Parathyroid adenoma (tissue), 2 donors: Measurements from ENCODE around the gene TTR.
A peak's percentile ranks its signal among the peaks of the same experiment; 100 is the strongest.

Source experiments
- H2AFZ ChIP-seq: fragments of 300-600 bp; sonication (generic); one replicate; pipeline ENCODE4 v1.7.0; 2017; ENCODE audit warnings: antibody characterized with exemption, mild to moderate bottlenecking
- H3K27ac ChIP-seq: fragments of 300-600 bp; sonication (generic); one replicate; pipeline ENCODE4 v1.7.0; 2017
- H3K27me3 ChIP-seq: fragments of 300-600 bp; sonication (generic); one replicate; pipeline ENCODE4 v1.7.0; 2017; ENCODE audit warnings: low read length; ENCODE audit not compliant: control insufficient read depth, insufficient read depth
- H3K36me3 ChIP-seq: fragments of 300-600 bp; sonication (generic); one replicate; pipeline ENCODE4 v1.7.0; 2017; ENCODE audit warnings: low read length; ENCODE audit not compliant: control insufficient read depth, insufficient read depth
- H3K4me1 ChIP-seq: fragments of 300-600 bp; sonication (generic); one replicate; pipeline ENCODE4 v1.7.0; 2017; ENCODE audit warnings: control low read depth
- H3K4me2 ChIP-seq: fragments of 300-600 bp; sonication (generic); one replicate; pipeline ENCODE4 v1.7.0; 2017; ENCODE audit warnings: low read length
- H3K4me3 ChIP-seq: fragments of 300-600 bp; sonication (generic); one replicate; pipeline ENCODE4 v1.7.0; 2017; ENCODE audit warnings: low read depth, low read length
- H3K79me2 ChIP-seq: fragments of 300-600 bp; sonication (generic); one replicate; pipeline ENCODE4 v1.7.0; 2017; ENCODE audit warnings: control low read depth
- H3K9ac ChIP-seq: fragments of 300-600 bp; sonication (generic); one replicate; pipeline ENCODE4 v1.7.0; 2017; ENCODE audit warnings: mild to moderate bottlenecking
- H3K9me3 ChIP-seq: fragments of 300-600 bp; sonication (generic); one replicate; pipeline ENCODE4 v1.7.0; 2017; ENCODE audit warnings: low read length; ENCODE audit not compliant: control insufficient read depth
- TF ChIP-seq, protein P1 (sequence below): fragments of 300-600 bp; sonication (generic); IDR thresholded peaks from one replicate; pipeline ENCODE4 v1.7.0; 2017; ENCODE audit warnings: antibody characterized with exemption, mild to moderate bottlenecking
- donor health status: primary hyperparathyroidism.

The TTR gene

DNA sequence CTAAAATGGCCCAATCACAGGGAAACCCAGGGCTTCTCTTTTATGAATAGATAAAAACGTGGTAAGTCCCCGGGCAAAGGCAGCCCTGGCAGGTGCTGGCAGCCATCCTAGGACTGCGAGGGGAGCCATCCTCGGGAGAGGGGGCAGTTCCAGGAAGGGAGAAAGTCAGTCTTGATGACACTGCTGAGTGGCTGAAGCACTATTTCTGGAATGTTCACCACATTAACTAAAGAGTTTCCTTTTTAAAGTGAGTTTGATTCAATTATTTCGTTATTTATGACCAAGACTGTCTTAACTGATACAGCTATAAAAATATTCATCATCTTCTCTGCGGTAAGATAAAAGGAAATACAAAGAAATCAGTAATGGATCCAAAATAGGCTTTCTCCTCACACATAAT lies 20.4 kb downstream of the TTR start:
- Histone ChIP-seq H3K4me2 (no peak overlapping the region), H3K27me3 (no peaks in the 10 kb centered on the region), H2AFZ (peak overlapping the region; percentile 82), H3K9ac (no peak overlapping the region), H3K79me2 (no peaks in the 10 kb centered on the region), H3K27ac (peak overlapping the region; percentile 84), H3K4me1 (peaks cover 29% of the 10 kb centered on the region), H3K9me3 (no peaks in the 10 kb centered on the region), H3K36me3 (no peaks in the 10 kb centered on the region), H3K4me3 (no peak overlapping the region)
- TF ChIP-seq, protein P1, sequence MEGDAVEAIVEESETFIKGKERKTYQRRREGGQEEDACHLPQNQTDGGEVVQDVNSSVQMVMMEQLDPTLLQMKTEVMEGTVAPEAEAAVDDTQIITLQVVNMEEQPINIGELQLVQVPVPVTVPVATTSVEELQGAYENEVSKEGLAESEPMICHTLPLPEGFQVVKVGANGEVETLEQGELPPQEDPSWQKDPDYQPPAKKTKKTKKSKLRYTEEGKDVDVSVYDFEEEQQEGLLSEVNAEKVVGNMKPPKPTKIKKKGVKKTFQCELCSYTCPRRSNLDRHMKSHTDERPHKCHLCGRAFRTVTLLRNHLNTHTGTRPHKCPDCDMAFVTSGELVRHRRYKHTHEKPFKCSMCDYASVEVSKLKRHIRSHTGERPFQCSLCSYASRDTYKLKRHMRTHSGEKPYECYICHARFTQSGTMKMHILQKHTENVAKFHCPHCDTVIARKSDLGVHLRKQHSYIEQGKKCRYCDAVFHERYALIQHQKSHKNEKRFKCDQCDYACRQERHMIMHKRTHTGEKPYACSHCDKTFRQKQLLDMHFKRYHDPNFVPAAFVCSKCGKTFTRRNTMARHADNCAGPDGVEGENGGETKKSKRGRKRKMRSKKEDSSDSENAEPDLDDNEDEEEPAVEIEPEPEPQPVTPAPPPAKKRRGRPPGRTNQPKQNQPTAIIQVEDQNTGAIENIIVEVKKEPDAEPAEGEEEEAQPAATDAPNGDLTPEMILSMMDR: no peak

DNA sequence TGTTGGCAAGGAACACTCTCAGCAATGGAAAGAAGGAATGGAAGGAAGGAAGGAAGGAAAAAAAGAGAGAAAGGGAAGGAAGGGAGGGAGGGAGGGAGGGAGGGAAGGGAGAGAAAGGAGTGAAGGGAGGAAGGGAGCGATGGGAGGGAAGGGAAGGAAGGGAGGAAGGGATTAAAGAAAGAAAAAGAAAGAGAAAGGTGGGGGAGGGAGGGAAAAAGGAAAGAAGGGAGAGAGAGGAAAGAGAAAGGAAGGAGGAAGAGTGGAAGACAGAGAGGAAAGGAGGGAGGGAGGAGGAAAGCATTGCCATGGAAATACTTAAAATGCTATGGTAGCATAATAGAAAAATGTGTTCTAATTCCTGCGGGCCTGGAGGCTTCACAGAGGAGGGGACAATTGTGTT lies 22.4 kb downstream of the TTR start:
- Histone ChIP-seq H3K27me3 (no peaks in the 10 kb centered on the region), H2AFZ (peak overlapping the region; percentile 46), H3K4me1 (peaks cover 29% of the 10 kb centered on the region), H3K27ac (no peak overlapping the region), H3K36me3 (no peaks in the 10 kb centered on the region), H3K9ac (no peak overlapping the region), H3K9me3 (no peaks in the 10 kb centered on the region), H3K4me3 (no peak overlapping the region), H3K79me2 (no peaks in the 10 kb centered on the region), H3K4me2 (no peak overlapping the region)
- TF ChIP-seq, protein P1: no peak

DNA sequence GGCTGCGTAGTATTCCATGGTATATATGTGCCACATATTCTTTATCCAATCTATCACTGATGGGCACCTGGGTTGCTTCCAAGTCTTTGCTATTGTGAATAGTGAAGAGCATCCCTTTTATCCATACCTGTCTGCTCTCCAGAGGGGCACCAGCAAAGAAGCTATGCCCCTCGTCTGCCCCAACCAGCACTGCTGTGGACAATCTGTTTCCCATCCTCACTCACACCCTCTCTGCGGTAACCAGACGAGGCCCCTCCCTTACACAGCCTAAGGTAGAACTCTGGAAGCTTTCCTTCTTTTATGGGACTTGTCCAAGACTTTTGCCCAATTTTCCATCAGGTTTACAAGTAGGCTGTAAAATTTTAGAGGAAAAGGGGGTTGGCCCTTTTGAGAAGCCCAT lies 24.9 kb downstream of the TTR start:
- H3K9ac ChIP-seq: no peak overlapping the region
- H3K4me2 ChIP-seq: no peak overlapping the region
- no peaks in the 10 kb centered on the region for H3K79me2 ChIP-seq
- no peak overlapping the region for H3K27ac ChIP-seq
- no peak overlapping the region for H2AFZ ChIP-seq
- H3K4me3 ChIP-seq: no peak overlapping the region
- H3K9me3 ChIP-seq: no peaks in the 10 kb centered on the region
- TF ChIP-seq, protein P1: no peak
- peaks cover 6% of the 10 kb centered on the region for H3K4me1 ChIP-seq
- no peaks in the 10 kb centered on the region for H3K27me3 ChIP-seq
- H3K36me3 ChIP-seq: no peaks in the 10 kb centered on the region

DNA sequence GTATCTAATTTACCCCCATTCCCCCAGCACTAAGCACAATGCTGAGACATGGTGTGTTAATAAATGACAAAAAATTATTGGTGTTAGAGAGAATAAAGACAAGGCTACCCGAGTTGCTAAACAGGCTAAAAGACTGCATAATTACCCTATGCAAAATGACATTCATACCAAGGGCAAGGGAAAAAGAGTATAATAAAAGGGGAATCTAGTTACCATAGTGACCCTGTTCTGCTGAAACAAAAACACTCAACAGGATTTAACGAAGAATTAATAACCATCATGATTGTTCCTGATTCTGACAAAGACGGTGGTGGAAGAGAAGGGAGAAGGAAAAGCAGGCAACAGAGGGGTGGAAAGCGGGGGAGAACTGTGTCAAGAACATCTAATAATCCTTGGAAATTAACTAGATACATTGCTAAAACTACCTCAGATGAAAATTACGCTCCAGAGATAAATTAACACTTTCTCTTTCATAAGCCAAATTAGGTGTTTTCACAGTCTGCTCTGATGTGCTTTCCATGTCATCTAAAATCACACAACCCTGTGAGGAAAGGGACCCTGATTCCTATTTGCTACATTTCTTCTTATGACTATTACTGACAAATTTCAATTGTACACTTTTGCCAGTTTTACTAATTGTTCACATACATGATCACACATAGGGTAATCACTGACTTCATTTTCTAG lies 25.5 kb downstream of the TTR start:
- Histone ChIP-seq H2AFZ (no peak overlapping the region), H3K4me1 (no peaks in the 10 kb centered on the region), H3K4me2 (no peak overlapping the region), H3K9me3 (no peaks in the 10 kb centered on the region), H3K27ac (no peak overlapping the region), H3K79me2 (no peaks in the 10 kb centered on the region), H3K27me3 (no peaks in the 10 kb centered on the region), H3K9ac (no peak overlapping the region), H3K36me3 (no peaks in the 10 kb centered on the region), H3K4me3 (no peak overlapping the region)
- TF ChIP-seq, protein P1: no peak

DNA sequence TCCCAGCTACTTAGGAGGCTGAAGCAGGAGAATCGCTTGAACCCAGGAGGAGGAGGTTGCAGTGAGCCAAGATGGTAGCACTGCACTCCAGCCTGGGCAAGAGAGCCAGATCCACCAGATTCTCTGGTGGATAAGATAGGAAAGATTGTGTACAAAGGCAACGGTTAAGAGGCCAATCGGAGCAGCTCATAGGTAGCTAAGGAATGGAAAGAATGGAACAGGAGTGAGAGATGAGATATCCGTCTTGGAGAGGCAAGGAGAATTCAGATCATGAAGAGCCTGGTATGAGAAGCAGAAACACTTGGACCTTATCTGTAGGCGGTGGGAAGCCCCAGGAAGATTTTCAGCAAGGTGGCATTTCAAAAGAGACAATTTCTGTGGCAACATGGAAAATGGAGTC lies 27.1 kb downstream of the TTR start:
- H3K36me3 ChIP-seq: no peaks in the 10 kb centered on the region
- H3K79me2 ChIP-seq: no peaks in the 10 kb centered on the region
- H3K4me3 ChIP-seq: no peak overlapping the region
- no peak overlapping the region for H2AFZ ChIP-seq
- H3K9ac ChIP-seq: no peak overlapping the region
- no peaks in the 10 kb centered on the region for H3K9me3 ChIP-seq
- TF ChIP-seq, protein P1: no peak
- H3K4me2 ChIP-seq: no peak overlapping the region
- no peak overlapping the region for H3K27ac ChIP-seq
- no peaks in the 10 kb centered on the region for H3K4me1 ChIP-seq
- no peaks in the 10 kb centered on the region for H3K27me3 ChIP-seq
